Stomach (tissue), 4 donors: Measurements from ENCODE around the gene CDK19.

Experiments
- CTCF ChIP-seq, 7 experiments: fragments of 450-650 bp in 4 of 7; fragments of 200-600 bp in 3 of 7; sonication (generic) in 3 of 7; IDR thresholded peaks; one replicate each; pipeline ENCODE4 v1.5.1; 2016 to 2019; ENCODE audit warnings: antibody characterized with exemption in 7 of 7, control low read depth in 2 of 7, mild to moderate bottlenecking in 1 of 7
- EP300 ChIP-seq: sonication (generic); formaldehyde crosslinking; IDR thresholded peaks from one replicate; pipeline ENCODE4 v1.6.1; 2017; ENCODE audit warnings: antibody characterized with exemption
- POLR2A ChIP-seq, 4 donors: fragments of 450-650 bp; IDR thresholded peaks; one replicate each; pipeline ENCODE4 v1.6.1; 2016; ENCODE audit warnings: antibody characterized with exemption in 4 of 4, control low read depth in 2 of 4, mild to moderate bottlenecking in 1 of 4, moderate library complexity in 1 of 4
- POLR2AphosphoS5 ChIP-seq, 3 donors: sonication (generic); formaldehyde crosslinking; IDR thresholded peaks; one replicate each; pipeline ENCODE4 v1.6.1; 2016; ENCODE audit warnings: antibody characterized with exemption in 3 of 3

GRCh38 chr6:110813338-110814101 lies 1.7 kb downstream of the CDK19 start:
- TF ChIP-seq CTCF (IDR thresholded peaks at IDR 0.05) (no peak), POLR2A (IDR thresholded peaks at IDR 0.05) (no peak), EP300 (no peak), POLR2AphosphoS5 (IDR thresholded peaks at IDR 0.05) (no peak)
